Thyroid gland (tissue), 4 donors: ENCODE data around the gene FRMD4A. TPM values are rescaled to one million over a fixed set of nuclear protein-coding genes. Genes with fewer than 3 reads are reported as not detected.
A peak's percentile ranks its signal among the peaks of the same experiment; 100 is the strongest.

ENCODE experiments used
- DNase-seq, 2 donors: peaks; one replicate each; pipeline ENCODE4 v3.0.0-alpha.2; 2019
- H3K27ac ChIP-seq, 3 donors: fragments of 200-600 bp; sonication (generic); 1 replicate in 2 of 3; 2 replicates in 1 of 3; pipeline ENCODE4 v1.5.1; 2016 to 2019; ENCODE audit warnings: mild to moderate bottlenecking in 1 of 3, moderate library complexity in 1 of 3
- H3K27me3 ChIP-seq: fragments of 200-600 bp; sonication (generic); one replicate; pipeline ENCODE4 v1.5.1; 2019
- H3K36me3 ChIP-seq, 2 donors: fragments of 200-600 bp; sonication (generic); one replicate each; pipeline ENCODE4 v1.5.1; 2016 to 2019
- H3K4me1 ChIP-seq, 2 donors: fragments of 200-600 bp; sonication (generic); one replicate each; pipeline ENCODE4 v1.5.1; 2017 to 2019
- H3K4me3 ChIP-seq, 3 donors: fragments of 200-600 bp; sonication (generic); replicated peaks in 1 of 3; 1 replicate in 2 of 3; 2 replicates in 1 of 3; pipeline ENCODE4 v1.5.1; 2016; ENCODE audit warnings: mild to moderate bottlenecking in 1 of 3
- H3K9me3 ChIP-seq: fragments of 200-600 bp; sonication (generic); one replicate; pipeline ENCODE4 v1.5.1; 2017
- POLR2A ChIP-seq, 2 donors: fragments of 450-650 bp; IDR thresholded peaks; one replicate each; pipeline ENCODE4 v1.6.1; 2017; ENCODE audit warnings: antibody characterized with exemption in 2 of 2, mild to moderate bottlenecking in 2 of 2, moderate library complexity in 1 of 2
- WGBS, 2 donors: methylation state at CpG; one replicate each; pipeline ENCODE4 v1.1.5; 2017; 5-methylcytosine and 5-hydroxymethylcytosine counted together
- intact Hi-C: fragments of 100-400 bp; cut with DNase I; formaldehyde crosslinking; loops from one replicate; pipeline ENCODE4 v1.15.1; 2023
- total RNA-seq, 4 donors: library from RNA; depleted of rRNA; stranded (reverse); fragments of >200 nt; gene quantifications; one replicate each; pipeline ENCODE4 v1.2.3, GENCODE V29; 2016
- TF ChIP-seq, protein P1 (sequence below), 6 experiments: fragments of 200-600 bp in 3 of 6; fragments of 450-650 bp in 3 of 6; sonication (generic) in 3 of 6; IDR thresholded peaks; one replicate each; pipeline ENCODE4 v1.5.1; 2016 to 2019; ENCODE audit warnings: antibody characterized with exemption in 6 of 6, mild to moderate bottlenecking in 2 of 6, inconsistent platforms in 1 of 6, moderate library complexity in 1 of 6

Gene FRMD4A
- total RNA-seq, 4 donors from 2014 or later: 10.6 to 18.6 (median 16.3) TPM

DNA sequence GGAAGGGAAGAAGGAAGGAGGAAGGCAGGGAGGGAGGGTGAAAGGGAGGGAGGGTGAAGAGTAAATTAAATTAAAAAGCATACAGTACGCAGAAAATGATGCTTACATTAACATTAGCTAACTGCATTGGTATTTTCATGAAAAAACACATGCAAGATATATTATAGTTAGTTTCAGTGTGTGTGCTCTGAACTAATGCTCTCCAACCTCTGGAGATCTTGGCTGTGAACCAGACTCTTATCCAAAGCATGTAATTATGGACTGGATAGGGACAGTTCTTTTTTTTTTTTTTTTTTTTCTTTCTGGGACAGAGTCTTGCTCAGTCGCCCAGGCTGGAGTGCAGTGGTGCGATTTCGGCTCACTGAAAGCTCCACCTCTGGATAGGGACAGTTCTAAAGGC lies 357.0 kb downstream of the FRMD4A start:
- Histone ChIP-seq H3K36me3 (no peaks in the 10 kb centered on the region), H3K4me1 (peaks cover 11 to 19% of the 10 kb centered on the region in 2 donors), H3K27me3 (no peaks in the 10 kb centered on the region), H3K27ac (no peak overlapping the region), H3K9me3 (no peaks in the 10 kb centered on the region), H3K4me3 (no peak overlapping the region)
- TF ChIP-seq POLR2A (IDR thresholded peaks at IDR 0.05): no peak
- TF ChIP-seq, protein P1, sequence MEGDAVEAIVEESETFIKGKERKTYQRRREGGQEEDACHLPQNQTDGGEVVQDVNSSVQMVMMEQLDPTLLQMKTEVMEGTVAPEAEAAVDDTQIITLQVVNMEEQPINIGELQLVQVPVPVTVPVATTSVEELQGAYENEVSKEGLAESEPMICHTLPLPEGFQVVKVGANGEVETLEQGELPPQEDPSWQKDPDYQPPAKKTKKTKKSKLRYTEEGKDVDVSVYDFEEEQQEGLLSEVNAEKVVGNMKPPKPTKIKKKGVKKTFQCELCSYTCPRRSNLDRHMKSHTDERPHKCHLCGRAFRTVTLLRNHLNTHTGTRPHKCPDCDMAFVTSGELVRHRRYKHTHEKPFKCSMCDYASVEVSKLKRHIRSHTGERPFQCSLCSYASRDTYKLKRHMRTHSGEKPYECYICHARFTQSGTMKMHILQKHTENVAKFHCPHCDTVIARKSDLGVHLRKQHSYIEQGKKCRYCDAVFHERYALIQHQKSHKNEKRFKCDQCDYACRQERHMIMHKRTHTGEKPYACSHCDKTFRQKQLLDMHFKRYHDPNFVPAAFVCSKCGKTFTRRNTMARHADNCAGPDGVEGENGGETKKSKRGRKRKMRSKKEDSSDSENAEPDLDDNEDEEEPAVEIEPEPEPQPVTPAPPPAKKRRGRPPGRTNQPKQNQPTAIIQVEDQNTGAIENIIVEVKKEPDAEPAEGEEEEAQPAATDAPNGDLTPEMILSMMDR (IDR thresholded peaks at IDR 0.05): no peak
- peak; percentile 21 to 44 for DNase-seq
- 32 to 34% methylated on average over 4 of the region's 4 CpGs for WGBS, 2 donors
- intact Hi-C loops: no loop called here

DNA sequence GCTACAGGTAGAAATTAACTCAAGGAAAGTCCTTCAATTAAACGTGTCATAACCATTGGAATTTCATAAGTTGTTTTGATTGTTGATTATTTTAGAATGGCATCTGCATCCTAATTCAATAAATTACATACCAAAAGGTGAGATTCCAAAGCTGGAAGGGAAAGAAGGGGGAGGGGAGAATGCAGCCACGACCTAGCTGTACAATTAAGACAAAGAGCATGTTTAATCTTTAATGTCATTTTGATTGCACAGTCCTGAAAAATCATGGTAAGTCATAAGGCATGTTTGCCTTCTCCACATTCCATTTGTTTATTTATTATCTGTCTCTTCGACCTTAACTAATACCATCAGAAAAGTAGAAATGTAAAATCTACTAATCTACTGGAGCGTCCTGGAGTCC lies 358.1 kb downstream of the FRMD4A start:
- H3K9me3 ChIP-seq: no peaks in the 10 kb centered on the region
- no peak overlapping the region for H3K4me3 ChIP-seq
- WGBS, 2 donors: 72 to 74% methylated on average over 4 of the region's 4 CpGs
- no peak for DNase-seq
- no peak overlapping the region for H3K27ac ChIP-seq
- intact Hi-C loops: no loop called here
- no peaks in the 10 kb centered on the region for H3K27me3 ChIP-seq
- no peaks in the 10 kb centered on the region for H3K36me3 ChIP-seq
- peaks cover 11 to 19% of the 10 kb centered on the region in 2 donors for H3K4me1 ChIP-seq
- TF ChIP-seq, protein P1 (IDR thresholded peaks at IDR 0.05): no peak
- no peak for TF ChIP-seq POLR2A (IDR thresholded peaks at IDR 0.05)

DNA sequence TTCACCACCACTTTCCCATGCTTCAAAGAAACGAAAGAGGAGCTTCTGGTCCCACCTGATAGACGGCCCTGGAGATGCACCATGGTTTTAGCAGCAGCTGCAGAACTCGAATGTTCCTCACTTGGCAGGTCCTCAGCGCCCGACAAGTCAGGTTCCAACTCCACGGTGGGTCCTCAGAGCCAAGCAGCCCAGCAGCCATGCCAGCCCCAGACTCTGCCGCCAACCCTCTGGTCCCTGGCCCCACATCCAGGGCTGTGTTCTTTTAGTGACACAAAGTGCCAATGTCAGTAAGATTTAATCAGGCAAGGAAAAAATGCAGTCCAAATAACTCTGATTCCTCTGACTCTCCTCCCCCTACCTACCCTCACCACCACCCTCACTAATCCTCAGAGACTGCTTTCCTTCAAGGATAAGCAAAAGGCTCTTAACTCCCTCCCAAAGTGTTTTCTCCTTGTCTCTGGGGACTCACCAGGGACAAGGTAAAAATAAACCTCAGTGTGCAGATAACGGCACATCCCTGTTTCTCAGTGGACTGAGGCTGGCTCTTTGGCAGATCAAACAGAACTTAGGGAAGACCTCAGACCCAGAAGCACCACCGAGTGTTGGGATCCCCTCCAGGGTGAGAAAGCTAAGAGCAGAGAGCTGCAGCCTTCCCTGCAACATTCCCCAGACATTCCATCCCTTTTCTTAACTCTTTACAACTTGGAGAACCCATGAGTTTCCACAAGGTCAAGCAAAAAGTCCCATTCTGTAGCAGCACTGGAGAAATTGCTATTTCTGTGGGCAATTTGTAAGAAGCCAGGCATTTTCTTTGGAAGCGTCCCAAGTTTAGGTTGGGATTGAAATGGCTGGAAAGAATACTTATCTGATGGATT lies 358.9 kb downstream of the FRMD4A start:
- Histone ChIP-seq H3K36me3 (no peaks in the 10 kb centered on the region), H3K4me3 (no peak overlapping the region)

DNA sequence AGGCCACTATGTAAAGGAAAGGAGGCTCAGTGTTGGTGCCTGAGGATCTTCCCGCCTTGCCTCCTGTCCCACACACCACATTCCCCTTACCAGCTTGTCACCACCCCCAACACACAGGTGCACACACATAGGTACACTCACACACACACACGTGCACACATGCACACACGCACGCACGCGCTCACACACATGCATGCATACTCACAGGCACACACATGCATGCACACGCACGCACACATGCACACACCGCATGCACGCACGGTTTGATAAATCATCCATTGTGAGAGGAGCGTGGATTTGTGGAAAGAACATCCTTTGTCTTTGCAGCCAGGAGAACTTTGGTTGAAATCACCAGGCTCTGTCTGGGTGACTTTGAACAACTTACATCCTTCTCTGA lies 359.8 kb downstream of the FRMD4A start:
- 95 to 96% methylated on average over 12 of the region's 12 CpGs for WGBS, 2 donors
- Histone ChIP-seq H3K27me3 (no peaks in the 10 kb centered on the region), H3K4me3 (no peak overlapping the region), H3K36me3 (no peaks in the 10 kb centered on the region), H3K9me3 (no peaks in the 10 kb centered on the region), H3K27ac (no peak overlapping the region), H3K4me1 (peaks cover 11 to 19% of the 10 kb centered on the region in 2 donors)
- no peak for TF ChIP-seq POLR2A (IDR thresholded peaks at IDR 0.05)
- TF ChIP-seq, protein P1 (IDR thresholded peaks at IDR 0.05): no peak
- intact Hi-C loops: no loop called here
- no peak for DNase-seq

More for the DNA sequence above, 358.9 kb downstream of the FRMD4A start:
- Histone ChIP-seq H3K4me1 (peaks cover 11 to 19% of the 10 kb centered on the region in 2 donors), H3K27me3 (no peaks in the 10 kb centered on the region), H3K27ac (no peak overlapping the region), H3K9me3 (no peaks in the 10 kb centered on the region)
- intact Hi-C loops: no loop called here
- 35 to 46% methylated on average over 10 of the region's 10 CpGs for WGBS, 2 donors
- DNase-seq: peak in 1 of 2 donors; percentile 44
- TF ChIP-seq, protein P1 (IDR thresholded peaks at IDR 0.05): no peak
- TF ChIP-seq POLR2A (IDR thresholded peaks at IDR 0.05): no peak
